ENCODE results near the gene CRLF2.

DNA sequence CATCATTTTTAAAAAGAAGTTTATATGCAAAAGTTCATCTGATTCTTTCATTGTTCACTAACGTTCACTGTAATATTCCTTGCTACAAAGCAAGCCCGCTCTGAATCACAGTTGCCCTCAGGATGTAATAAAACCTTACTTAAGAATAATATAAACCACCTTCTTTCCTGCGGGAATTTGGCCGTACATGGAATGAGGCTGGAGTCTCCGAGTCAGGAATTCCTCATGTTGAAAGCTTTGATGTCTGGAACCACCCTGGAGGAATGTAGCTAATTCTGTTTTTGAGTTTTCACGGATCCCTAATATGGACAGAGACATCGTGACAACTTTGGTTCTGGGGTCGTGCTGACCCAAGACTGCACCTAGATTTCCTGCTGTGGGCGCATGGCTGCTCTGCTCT lies 58.5 kb downstream of the CRLF2 start:
- no peak for TF ChIP-seq KDM1A (IDR thresholded peaks at IDR 0.05; ENCODE audit: low read depth)
- no peak for TF ChIP-seq CEBPB (IDR thresholded peaks at IDR 0.05)
- no peak for TF ChIP-seq POLR2A (IDR thresholded peaks at IDR 0.05; ENCODE audit: low read length)
- TF ChIP-seq, protein P1, sequence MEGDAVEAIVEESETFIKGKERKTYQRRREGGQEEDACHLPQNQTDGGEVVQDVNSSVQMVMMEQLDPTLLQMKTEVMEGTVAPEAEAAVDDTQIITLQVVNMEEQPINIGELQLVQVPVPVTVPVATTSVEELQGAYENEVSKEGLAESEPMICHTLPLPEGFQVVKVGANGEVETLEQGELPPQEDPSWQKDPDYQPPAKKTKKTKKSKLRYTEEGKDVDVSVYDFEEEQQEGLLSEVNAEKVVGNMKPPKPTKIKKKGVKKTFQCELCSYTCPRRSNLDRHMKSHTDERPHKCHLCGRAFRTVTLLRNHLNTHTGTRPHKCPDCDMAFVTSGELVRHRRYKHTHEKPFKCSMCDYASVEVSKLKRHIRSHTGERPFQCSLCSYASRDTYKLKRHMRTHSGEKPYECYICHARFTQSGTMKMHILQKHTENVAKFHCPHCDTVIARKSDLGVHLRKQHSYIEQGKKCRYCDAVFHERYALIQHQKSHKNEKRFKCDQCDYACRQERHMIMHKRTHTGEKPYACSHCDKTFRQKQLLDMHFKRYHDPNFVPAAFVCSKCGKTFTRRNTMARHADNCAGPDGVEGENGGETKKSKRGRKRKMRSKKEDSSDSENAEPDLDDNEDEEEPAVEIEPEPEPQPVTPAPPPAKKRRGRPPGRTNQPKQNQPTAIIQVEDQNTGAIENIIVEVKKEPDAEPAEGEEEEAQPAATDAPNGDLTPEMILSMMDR (IDR thresholded peaks at IDR 0.05): no peak
- TF ChIP-seq HOXB5 (CRISPR knock-in tag; IDR thresholded peaks at IDR 0.05): no peak
- TF ChIP-seq SREBF2 (IDR thresholded peaks at IDR 0.05): no peak
- TF ChIP-seq MAZ (IDR thresholded peaks at IDR 0.05; ENCODE audit: borderline replicate concordance, low read depth, low read length): no peak
- no peak for TF ChIP-seq EP300 (IDR thresholded peaks at IDR 0.05)
- no peak for TF ChIP-seq MAX (IDR thresholded peaks at IDR 0.05)
- TF ChIP-seq, protein P2, sequence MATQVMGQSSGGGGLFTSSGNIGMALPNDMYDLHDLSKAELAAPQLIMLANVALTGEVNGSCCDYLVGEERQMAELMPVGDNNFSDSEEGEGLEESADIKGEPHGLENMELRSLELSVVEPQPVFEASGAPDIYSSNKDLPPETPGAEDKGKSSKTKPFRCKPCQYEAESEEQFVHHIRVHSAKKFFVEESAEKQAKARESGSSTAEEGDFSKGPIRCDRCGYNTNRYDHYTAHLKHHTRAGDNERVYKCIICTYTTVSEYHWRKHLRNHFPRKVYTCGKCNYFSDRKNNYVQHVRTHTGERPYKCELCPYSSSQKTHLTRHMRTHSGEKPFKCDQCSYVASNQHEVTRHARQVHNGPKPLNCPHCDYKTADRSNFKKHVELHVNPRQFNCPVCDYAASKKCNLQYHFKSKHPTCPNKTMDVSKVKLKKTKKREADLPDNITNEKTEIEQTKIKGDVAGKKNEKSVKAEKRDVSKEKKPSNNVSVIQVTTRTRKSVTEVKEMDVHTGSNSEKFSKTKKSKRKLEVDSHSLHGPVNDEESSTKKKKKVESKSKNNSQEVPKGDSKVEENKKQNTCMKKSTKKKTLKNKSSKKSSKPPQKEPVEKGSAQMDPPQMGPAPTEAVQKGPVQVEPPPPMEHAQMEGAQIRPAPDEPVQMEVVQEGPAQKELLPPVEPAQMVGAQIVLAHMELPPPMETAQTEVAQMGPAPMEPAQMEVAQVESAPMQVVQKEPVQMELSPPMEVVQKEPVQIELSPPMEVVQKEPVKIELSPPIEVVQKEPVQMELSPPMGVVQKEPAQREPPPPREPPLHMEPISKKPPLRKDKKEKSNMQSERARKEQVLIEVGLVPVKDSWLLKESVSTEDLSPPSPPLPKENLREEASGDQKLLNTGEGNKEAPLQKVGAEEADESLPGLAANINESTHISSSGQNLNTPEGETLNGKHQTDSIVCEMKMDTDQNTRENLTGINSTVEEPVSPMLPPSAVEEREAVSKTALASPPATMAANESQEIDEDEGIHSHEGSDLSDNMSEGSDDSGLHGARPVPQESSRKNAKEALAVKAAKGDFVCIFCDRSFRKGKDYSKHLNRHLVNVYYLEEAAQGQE (IDR thresholded peaks at IDR 0.05): no peak
- TF ChIP-seq CBX8 (IDR thresholded peaks at IDR 0.05): no peak
- no peak for TF ChIP-seq JUN (IDR thresholded peaks at IDR 0.05)
- no peak for TF ChIP-seq SMC3 (IDR thresholded peaks at IDR 0.05)
